HG03175 (cell line): ENCODE results near the gene ST8SIA6.
A peak's percentile ranks its signal among the peaks of the same experiment; 100 is the strongest.
"Not testable (repeated sequence)": the region's sequence is repeated elsewhere in the genome, so short reads cannot be mapped to it uniquely, and the experiment has no call there.

Experiments
- ATAC-seq: cut with Tn5 transposase; IDR thresholded peaks from one replicate; pipeline ENCODE4 v1.9.1; 2021; ENCODE audit warnings: mild to moderate bottlenecking, moderate library complexity; ENCODE audit not compliant: unreplicated experiment

ST8SIA6 gene, protein sequence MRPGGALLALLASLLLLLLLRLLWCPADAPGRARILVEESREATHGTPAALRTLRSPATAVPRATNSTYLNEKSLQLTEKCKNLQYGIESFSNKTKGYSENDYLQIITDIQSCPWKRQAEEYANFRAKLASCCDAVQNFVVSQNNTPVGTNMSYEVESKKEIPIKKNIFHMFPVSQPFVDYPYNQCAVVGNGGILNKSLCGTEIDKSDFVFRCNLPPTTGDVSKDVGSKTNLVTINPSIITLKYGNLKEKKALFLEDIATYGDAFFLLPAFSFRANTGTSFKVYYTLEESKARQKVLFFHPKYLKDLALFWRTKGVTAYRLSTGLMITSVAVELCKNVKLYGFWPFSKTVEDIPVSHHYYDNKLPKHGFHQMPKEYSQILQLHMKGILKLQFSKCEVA

DNA sequence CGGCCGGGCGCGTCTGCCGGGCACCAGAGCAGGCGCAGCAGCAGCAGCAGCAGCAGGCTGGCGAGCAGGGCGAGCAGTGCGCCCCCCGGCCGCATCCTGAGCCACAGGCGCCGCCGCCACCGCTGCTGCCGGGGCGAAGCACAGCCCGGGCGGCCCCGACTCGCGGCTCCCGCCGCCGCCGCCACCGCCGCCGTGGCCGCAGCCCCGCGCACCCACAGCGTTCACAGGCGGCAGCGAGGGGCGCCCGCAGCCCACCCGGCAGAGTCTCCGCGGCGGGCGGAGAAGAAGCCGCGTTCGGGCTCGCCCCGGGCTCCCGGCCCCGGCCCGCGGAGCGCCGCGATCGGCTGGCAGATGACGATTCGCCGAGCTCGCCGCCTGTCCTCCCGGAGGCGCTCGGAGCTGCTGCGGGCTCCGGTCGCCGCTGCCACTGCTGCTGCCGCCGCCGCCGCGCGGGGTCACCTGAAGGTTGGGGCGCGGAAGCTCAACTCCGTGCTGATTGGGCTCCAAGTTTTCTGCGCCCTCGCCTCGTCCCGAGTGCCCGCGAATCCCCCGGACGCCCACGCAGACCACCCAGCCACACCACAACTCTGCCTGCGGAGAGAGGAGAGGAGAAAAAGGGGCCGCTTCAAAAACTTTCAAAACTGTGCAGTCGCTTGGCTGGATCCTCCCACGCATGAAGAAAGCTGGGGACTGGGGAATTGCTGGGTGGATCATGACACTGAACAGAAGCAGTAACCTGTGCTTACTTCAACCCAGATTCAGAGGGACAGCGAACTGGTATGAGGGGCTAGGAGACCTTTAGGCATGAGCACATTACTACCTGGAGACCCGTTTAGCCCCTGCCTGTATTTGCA is at the start of gene ST8SIA6:
TSS of gene ST8SIA6 (minus strand) at position 435 of the 854 bp plus-strand sequence. CDS start at position 95, 340 bp downstream.
- ATAC-seq: no peak

DNA sequence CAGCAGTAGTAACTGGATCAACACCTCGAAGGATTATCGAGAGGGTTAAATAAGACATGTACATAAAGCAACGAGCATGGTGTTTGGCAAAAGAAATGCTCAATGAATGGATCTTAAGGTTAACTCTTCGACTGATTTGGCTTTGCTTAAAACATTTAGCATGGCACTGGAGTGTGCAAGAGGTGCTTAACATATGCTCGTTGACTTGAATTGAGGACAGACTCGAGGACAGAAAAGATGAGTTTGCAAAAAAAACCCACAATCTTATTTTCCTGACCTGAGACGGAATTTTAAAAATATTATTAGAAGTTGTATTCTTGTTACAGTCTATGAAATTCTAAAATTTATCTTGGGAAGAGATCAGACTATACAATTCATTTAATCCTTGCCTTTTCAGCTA is 49.4 kb upstream of the ST8SIA6 start:
- ATAC-seq: no peak

DNA sequence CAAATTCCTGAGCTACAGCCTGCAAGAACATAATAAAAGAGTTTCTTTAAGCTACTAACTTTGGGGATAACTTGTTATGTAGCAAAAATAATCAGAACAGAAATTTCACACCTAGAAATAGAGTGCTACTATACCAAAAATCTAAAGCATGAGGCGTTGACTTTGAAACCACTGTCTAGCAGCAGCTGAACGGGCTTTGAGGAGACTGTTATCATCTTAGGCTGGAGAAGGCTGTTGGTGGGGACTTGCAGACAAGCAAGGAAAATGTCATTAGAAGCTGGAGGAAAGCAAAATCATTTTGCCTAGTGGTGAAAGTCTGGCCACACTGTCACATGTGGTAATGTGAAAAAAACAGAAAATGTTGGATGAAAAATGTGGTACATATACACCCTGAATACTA is 48.4 kb upstream of the ST8SIA6 start:
- ATAC-seq: no peak

DNA sequence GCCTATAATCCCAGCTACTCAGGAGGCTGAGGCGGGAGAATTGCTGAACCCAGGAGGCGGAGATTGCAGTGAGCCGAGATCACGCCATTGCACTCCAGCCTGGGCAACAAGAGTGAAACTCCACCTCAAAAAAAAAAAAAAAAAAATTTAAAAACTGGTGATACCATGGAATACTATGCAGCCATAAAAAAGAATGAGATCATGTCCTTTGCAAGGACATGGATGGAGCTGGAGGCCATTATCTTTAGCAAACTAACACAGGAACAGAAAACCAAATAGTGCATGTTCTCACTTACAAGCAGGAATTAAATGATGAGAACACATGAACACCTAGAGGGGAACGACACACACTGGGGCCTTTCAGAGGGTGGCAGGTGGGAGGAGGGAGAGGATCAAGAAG is 44.6 kb upstream of the ST8SIA6 start:
- ATAC-seq: not testable (repeated sequence)

DNA sequence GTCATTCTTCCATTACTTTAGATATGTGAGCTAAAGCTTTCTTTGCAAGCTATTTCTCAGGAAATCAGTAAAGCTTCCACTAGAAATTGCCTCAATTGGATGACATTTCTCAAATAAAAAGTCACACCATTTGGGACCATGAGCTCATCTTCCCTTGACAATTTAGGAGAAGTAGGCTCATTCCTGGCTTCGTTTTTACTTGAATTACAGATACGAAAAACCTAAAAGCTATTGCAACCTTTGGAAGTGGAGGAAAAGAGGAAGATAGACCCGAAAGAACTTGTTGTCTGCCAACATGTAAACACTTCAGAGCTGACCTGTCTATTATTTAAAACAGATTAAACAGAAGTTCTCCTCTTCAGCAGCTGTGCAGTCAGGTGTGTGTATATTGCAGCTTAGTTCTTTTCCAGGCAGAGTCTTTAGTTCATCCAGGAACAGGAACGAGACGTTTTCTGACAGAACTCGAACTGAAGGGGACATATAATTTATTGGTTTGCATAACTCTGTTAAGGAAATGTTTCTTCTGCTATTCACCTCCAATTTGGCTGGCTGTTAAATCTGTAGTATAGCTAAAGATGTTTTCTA is 43.1 kb upstream of the ST8SIA6 start:
- ATAC-seq: no peak

DNA sequence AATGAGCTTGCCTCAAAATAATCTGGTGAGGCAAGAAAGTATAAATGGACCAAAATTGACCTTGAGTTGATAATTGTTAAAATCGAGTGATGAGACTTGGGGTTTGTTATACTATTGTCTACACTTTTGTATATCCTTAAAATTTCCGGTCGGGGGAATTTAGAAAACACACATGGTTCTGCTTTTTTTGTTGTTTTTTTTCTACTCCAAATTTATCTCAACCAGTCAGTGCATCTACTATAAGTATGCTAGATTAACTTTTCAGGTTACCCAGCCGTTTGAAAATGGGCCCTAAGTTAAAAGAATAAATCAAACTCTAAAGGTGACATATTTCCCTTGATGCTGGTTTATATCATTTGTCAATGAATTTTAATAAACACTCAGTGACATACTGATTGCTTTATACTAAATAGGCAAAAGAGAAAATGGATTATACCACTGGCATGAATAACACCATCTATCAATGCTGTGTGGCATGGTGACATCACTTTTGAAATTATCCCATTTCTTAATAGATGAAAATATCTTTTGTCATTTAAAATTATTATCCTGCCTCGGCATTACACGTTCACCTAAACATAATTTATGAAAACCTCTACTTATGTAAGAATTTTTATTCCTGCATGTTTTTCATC is 40.3 kb upstream of the ST8SIA6 start:
- no peak for ATAC-seq

DNA sequence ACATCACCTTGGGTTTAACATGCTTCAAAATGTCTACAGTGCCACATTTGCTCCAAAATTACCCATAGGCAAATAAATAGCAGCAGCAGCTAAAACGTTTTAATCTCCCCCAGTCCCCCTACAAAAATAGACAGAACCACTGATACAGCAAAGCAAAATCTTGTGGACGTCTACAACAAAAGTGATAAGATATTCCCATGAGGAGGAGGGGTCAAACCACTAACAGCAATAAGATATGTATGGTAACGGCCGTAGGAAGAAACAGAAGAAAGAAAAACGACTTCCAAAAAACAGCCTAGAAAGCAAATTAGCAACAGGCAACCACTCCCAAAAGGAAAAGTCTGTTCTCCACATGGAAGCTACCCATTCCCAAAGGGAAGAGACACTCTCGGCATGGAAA is 34.5 kb upstream of the ST8SIA6 start:
- no peak for ATAC-seq

DNA sequence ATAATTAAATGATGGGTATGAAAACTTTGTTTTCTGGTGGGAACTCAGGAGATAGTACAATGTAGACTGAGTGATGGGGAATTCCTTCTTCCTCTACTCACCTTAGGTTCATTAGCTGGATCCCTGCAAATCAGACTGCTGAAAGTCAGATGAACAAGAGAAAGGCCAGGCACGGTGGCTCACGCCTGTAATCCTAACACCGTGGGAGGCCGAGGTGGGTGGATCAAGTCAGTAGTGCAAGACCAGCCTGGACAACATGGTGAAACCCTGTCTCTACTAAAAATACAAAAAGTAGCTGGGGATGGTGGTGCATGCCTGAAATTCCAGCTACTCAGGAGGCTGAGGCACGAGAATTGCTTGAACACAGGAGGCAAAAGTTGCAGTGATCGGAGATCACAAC is 28.7 kb upstream of the ST8SIA6 start:
- ATAC-seq: no peak

DNA sequence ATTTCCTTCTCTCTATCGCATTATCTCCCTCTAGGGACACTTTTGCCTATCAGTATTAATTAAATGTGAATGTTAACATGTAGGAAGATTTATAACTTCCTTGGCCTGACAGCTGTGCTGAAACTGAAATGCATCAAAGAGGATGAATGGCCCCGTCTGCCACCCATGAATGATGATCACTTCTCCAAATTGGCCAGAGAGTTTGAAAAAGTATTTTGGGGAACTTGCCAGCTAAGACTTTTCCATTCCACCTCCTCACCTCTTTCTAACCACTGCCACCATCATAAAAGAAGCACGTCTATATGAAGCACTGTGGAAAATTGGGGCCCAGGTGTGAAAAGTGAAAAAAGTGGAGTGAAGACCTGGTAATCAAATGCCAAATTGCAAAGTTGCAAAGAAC is 25.4 kb upstream of the ST8SIA6 start:
- ATAC-seq: no peak

DNA sequence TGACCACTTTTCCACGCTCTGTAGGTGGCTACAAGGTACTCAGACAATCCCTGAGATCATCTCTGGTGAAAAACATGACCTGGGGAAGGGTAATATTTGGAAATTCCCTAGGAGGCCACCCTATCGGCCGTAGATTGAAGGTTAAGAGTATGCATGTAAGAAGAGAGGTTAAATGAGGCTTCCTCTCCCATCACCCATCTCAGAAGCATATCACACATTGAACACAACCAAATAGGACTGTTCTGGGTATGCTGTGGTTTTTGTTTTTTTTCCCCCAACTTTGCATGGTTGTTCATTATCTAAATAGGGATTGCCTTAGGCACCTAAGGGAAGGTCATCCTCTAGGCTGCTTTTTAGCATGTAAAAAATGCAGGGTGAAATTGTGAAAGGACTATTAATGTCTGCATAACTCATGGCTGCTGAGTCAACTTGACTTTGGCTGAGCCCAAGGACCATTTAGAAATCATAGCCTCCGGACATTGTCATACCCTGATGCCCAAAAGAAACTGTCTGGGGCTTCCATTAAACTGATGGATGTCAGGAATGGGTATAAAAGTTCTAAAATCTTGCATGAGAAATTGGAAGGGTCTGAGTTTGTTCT is 24.7 kb upstream of the ST8SIA6 start:
- ATAC-seq: no peak

DNA sequence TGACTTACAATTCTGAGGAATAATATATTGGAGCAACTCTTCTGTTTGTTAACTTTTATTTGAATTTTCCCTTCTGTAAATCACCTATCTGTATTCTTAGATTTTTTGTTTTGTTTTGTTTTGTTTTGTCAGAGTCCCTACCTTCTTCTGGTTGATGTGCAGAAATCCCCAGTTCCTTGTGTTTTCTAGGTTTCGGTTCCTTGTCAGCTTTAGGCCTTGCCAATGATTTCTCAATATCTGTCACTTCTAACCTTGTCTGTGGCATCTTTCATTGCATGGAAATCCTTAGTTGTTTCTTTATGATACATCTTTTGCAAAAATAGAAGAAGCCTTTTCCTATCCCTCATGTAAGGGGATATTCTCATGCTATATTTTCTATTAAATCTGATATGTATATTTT is 21.7 kb upstream of the ST8SIA6 start:
- ATAC-seq: peak; percentile 67

DNA sequence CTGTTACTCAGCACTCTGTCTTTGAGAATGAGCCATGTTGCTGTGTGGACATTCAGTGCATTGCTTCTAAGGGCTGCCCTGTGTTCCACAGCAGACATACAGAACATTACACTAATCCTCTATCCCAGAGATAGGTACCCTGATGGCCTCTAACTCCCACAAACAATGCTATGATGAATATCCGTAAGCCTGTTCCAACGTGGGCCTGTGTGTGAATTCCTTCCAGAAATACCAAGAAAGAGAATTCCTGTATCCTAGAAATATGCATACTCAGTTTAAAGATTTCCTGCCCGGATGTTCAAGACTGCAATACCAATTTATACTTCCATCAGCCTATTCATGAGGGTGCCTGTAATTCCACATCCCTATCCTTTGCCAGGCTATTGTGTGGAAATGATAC is 21.3 kb upstream of the ST8SIA6 start:
- ATAC-seq: no peak

DNA sequence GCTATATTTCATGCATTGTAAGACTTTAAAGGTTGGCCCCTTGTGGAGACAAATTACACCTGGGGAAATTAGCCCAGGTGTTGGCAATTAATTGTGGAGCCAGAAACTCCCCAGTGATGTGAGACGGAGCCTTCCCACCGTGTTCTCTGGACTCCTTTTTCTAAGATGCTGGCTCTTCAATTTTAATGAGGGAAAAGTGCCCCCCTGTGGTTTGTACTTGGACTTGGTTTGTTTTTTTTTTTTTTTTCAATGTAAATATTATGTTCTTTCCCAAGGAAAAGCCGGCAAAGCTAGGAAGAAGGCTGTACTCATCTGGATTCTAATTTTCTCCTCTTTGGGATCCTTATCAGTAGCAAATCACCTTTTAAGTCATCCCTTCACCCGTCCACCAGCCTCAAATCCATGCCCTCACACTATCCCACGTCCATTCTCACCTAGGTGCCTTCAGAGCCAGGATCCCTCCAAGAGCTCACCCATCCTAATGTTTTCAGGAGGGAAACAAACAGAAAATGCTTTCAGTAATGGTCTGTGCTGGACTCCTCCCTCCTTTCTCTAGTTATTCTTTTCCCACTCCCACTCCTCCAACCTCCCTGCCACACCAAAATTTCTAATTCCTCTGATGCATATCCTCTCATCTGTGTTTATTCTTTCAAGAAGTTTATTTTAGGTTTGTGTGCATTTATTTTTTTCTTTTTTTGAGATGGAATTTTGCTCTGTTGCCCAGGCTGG is 20.4 kb upstream of the ST8SIA6 start:
- ATAC-seq: no peak

DNA sequence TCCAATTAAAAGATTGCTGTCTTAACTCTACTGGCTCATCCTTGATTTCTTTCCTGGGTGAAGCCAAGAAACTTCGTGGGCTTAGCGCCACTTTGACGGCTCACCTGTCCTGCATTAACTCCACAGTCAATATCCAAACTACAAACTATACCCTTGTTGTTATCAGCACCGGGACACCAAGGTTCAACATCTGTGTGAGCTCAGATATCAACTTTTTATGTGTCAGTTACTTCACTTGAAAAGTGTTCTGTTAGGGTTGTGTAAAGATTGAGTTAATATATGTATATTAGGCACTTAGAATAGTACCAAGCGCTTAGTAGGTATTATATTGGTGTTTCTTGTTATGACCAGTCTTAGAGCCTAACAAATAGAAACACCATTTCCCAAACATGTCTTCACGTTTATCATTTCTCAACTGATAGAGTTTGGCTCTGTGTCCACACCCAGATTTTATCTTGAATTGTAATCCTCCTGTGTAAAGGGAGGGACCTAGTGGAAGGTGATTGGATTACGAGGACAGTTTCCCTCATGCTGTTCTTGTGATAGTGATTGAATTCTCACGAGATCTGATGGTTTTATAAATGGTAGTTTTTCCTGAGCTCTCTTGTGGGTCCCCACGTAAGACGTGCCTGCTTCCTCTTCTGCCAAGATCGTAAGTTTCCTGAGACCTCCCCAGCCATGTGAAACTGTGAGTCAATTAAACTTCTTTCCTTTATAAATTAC is 19.0 kb upstream of the ST8SIA6 start:
- ATAC-seq: no peak

DNA sequence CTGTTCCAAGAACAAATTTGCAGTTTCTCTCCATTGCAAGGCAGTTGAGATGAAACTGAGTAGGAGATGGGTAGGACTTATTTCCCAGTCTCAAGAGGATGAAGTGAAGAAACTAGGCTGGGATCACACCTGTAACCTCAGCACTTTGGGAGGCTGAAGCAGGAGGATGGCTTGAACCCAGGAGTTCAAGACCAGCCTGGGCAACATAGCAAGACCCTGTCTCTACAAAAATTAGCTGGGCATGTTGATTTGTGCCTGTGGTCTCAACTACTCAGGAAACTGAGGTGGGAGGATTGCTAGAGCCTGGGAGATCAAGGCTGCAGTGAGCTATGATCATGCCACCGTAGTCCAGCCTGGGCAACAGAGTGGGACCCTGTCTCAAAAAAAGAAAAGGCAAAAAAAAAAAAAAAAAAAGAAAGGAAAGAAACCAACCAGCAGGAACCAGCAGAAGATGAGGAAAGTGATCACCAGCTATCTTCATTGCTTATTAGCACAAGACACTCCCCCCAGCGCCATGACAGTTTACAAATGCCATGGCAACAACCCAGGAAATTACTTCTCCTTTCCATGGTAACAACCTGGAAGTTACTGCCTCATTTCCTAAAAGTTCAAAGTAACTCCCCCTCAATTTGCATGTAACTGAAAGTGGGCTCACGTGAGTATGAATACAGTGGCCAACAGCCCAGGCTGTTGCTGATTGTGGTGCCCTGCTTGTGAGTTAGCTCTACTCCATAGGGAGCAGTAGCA is 18.3 kb upstream of the ST8SIA6 start:
- ATAC-seq: no peak

DNA sequence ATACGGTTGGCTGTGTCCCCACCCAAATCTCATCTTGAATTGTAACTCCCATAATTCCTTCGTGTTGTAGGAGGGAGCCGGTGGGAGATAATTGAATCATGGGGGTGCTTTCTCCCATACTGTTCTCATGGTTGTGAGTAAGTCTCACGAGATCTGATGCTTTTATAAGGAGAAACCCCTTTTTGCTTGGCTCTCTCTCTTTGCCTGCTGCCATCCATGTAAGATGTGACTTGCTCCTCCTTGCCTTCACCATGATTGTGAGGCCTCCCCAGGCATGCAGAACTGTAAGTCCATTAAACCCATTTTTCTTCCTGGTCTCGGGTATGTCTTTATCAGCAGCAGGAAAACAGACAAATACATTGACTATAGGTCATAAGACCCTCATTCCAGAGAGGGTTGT is 15.9 kb upstream of the ST8SIA6 start:
- ATAC-seq: no peak

DNA sequence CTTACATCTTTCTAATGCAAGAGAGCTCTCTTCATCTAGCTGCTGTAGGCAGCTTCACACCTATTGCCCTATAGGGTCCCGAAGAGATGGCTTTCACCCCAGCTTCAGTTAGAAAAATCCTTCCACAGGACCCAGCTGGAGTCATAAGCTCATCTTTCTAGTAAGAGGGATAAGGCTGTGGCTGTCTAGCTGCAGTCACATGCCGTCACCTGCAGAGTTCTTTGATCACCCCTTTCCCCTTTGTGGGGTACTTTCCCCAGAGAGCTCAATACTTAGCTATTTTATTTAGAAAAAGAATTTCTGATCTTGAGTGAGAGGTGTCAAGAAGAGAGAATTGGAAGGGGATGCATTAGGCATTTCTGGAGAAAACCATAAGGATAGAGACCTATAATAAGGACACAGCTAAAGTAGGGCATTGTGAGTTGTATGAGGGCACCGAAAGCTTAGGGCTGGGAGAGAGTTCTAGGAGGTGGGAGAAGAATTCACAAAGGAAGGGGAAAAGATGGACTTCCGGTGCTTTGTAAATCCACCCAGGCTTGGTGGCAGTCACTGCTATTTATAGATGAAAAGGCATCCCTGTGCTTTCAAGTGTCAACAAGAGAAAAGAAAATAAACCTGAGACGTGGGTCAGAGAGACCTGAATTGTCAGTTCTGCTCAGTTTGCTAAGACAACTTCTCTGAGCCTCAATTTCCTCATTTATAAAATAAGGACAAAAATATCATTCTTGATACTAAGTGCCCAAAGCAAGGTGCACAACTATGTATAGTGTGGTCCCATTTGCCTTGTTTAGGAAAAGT is 11.1 kb upstream of the ST8SIA6 start:
- ATAC-seq: no peak

DNA sequence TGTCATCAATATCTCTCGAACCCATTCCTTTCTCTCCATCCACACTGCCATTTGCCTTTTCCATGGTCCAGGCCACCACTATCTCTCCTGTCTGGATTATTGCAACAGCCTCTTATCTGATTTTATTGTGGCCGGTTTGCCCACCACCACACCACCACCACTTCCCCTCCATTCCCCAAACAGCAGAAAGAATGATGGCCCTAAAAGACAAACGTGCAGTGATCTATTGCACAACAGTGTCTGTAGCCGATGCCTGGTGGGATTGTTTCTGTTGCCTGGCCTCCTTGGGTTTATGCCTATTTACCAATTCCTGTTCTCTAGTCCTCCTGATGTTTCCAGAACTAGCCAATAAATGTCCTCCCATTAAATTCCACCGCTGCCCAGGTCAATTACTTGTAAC is 10.2 kb upstream of the ST8SIA6 start:
- ATAC-seq: no peak
